H1 (cell line): ENCODE measurements around the gene DEAF1. TPM values are rescaled to one million over a fixed set of nuclear protein-coding genes. Genes with fewer than 3 reads are reported as not detected.

Experiments
- CTCF ChIA-PET: fragments of 300-600 bp; sonication (Branson Sonifier 250); formaldehyde crosslinking; loops from one replicate; lab custom pipeline; 2021; ENCODE audit not compliant: partially characterized antibody; lab: Charles Lee
- POLR2A ChIA-PET: fragments of 300-600 bp; sonication (Branson Sonifier 250); formaldehyde crosslinking; loops from one replicate; lab custom pipeline; 2021; ENCODE audit warnings: inconsistent platforms; ENCODE audit not compliant: partially characterized antibody; lab: Charles Lee
- DNase-seq, 2 experiments: peaks; one replicate each; pipeline versions ENCODE4 v3.0.0 to v3.0.0-alpha.2; 2010 to 2022; ENCODE audit warnings: low spot score in 2 of 2, low read depth in 1 of 2, mixed read lengths in 1 of 2
- FAIRE-seq: peaks from 2 replicates; lab custom pipeline; 2011; peaks lifted over from hg19 to GRCh38; lab: Jason Lieb, UNC
- H2AFZ ChIP-seq: 2 replicates; pipeline ENCODE4 v1.8.1; 2012; ENCODE audit warnings: low read length, inconsistent platforms
- H2AK5ac ChIP-seq: 2 replicates; pipeline ENCODE4 v1.6.1; 2013; ENCODE audit warnings: low read depth, low read length
- H2BK120ac ChIP-seq: replicated peaks from 2 replicates; pipeline ENCODE3; 2013; ENCODE audit warnings: low read depth, low read length, inconsistent platforms
- H2BK12ac ChIP-seq: 2 replicates; pipeline ENCODE4 v1.6.1; 2013; ENCODE audit warnings: low read depth, low read length
- H2BK15ac ChIP-seq: 2 replicates; pipeline ENCODE4 v1.6.1; 2013; ENCODE audit warnings: low read length
- H2BK20ac ChIP-seq: 2 replicates; pipeline ENCODE4 v1.6.1; 2013; ENCODE audit warnings: low read length
- H2BK5ac ChIP-seq: 2 replicates; pipeline ENCODE4 v1.6.1; 2013; ENCODE audit warnings: low read depth, low read length
- H3K14ac ChIP-seq: 2 replicates; pipeline ENCODE4 v1.6.1; 2013; ENCODE audit warnings: inconsistent platforms; ENCODE audit not compliant: insufficient read length
- H3K18ac ChIP-seq: 2 replicates; pipeline ENCODE4 v1.6.1; 2013; ENCODE audit warnings: low read length; ENCODE audit errors: extremely low read depth
- H3K23ac ChIP-seq: 2 replicates; pipeline ENCODE4 v1.6.1; 2013; ENCODE audit warnings: inconsistent platforms; ENCODE audit not compliant: insufficient read length
- H3K23me2 ChIP-seq: 2 replicates; pipeline ENCODE4 v1.6.1; 2013; ENCODE audit warnings: low read depth, low read length
- H3K27ac ChIP-seq: 2 replicates; pipeline ENCODE4 v1.6.1; 2011; ENCODE audit warnings: low read depth, low read length, inconsistent platforms
- H3K27me3 ChIP-seq, 4 experiments: replicated peaks in 1 of 4; 1 replicate in 1 of 4; 2 replicates in 3 of 4; pipeline versions ENCODE4 v1.6.1 to v1.8.1; 2011 to 2013; ENCODE audit warnings: low read length in 3 of 4, mild to moderate bottlenecking in 3 of 4, inconsistent platforms in 2 of 4, mixed read lengths in 2 of 4, moderate library complexity in 1 of 4; ENCODE audit not compliant: control insufficient read depth in 3 of 4, insufficient read depth in 3 of 4; ENCODE audit errors: extremely low read depth in 1 of 4
- H3K36me3 ChIP-seq, 4 experiments: 2 replicates each; pipeline versions ENCODE4 v1.6.1 to v1.8.1; 2011 to 2013; ENCODE audit warnings: mild to moderate bottlenecking in 4 of 4, low read length in 3 of 4, moderate library complexity in 2 of 4, control low read depth in 1 of 4, inconsistent platforms in 1 of 4; ENCODE audit not compliant: insufficient read depth in 4 of 4, control insufficient read depth in 2 of 4
- H3K4ac ChIP-seq: replicated peaks from 2 replicates; pipeline ENCODE3; 2013; ENCODE audit warnings: low read length, low read depth, mixed read lengths, inconsistent platforms; ENCODE audit not compliant: insufficient read length
- H3K4me1 ChIP-seq, 4 experiments: replicated peaks in 1 of 4; 1 replicate in 1 of 4; 2 replicates in 3 of 4; pipeline versions ENCODE4 v1.6.1 to v1.8.1; 2011 to 2013; ENCODE audit warnings: low read length in 3 of 4, inconsistent platforms in 2 of 4, mixed read lengths in 1 of 4; ENCODE audit not compliant: insufficient read depth in 4 of 4, control insufficient read depth in 3 of 4
- H3K4me2 ChIP-seq, 2 experiments: 2 replicates each; pipeline versions ENCODE4 v1.6.1 to v1.8.1; 2011 to 2013; ENCODE audit warnings: low read depth in 2 of 2, low read length in 2 of 2, control low read depth in 1 of 2, inconsistent platforms in 1 of 2, mild to moderate bottlenecking in 1 of 2; ENCODE audit not compliant: insufficient read depth in 1 of 2
- H3K4me3 ChIP-seq, 4 experiments: fragments of 200-600, 300-600 bp in 1 of 4; sonication (generic), shearing (Covaris generic), sonication (Bioruptor Twin) in 1 of 4; 2 replicates each; pipeline versions ENCODE4 v1.5.1 to v1.8.1; 2011 to 2016; ENCODE audit warnings: low read length in 4 of 4, low read depth in 3 of 4, control low read depth in 2 of 4, inconsistent platforms in 2 of 4, mild to moderate bottlenecking in 2 of 4, mixed read lengths in 1 of 4, moderate library complexity in 1 of 4; ENCODE audit not compliant: insufficient read depth in 2 of 4; ENCODE audit errors: extremely low read depth in 1 of 4
- H3K56ac ChIP-seq: replicated peaks from 2 replicates; pipeline ENCODE3; 2013; ENCODE audit warnings: low read depth, mild to moderate bottlenecking, mixed read lengths, low read length, inconsistent platforms; ENCODE audit not compliant: insufficient read length
- H3K79me1 ChIP-seq: 2 replicates; pipeline ENCODE4 v1.6.1; 2013; ENCODE audit warnings: low read depth, low read length, control low read depth
- H3K79me2 ChIP-seq, 2 experiments: 2 replicates each; pipeline versions ENCODE4 v1.6.1 to v1.8.1; 2012 to 2013; ENCODE audit warnings: low read length in 2 of 2, mild to moderate bottlenecking in 2 of 2, inconsistent platforms in 1 of 2; ENCODE audit not compliant: insufficient read depth in 2 of 2, control insufficient read depth in 1 of 2
- H3K9ac ChIP-seq, 4 experiments: replicated peaks in 1 of 4; 1 replicate in 1 of 4; 2 replicates in 3 of 4; pipeline versions ENCODE4 v1.6.1 to v1.8.1; 2011 to 2013; ENCODE audit warnings: low read depth in 3 of 4, low read length in 3 of 4, control low read depth in 2 of 4, mild to moderate bottlenecking in 2 of 4, moderate library complexity in 2 of 4, inconsistent platforms in 1 of 4; ENCODE audit errors: extremely low read depth in 1 of 4
- H3K9me3 ChIP-seq, 2 experiments: 2 replicates each; pipeline versions ENCODE4 v1.6.1 to v1.8.1; 2012 to 2013; ENCODE audit warnings: mild to moderate bottlenecking in 2 of 2, moderate library complexity in 2 of 2, control low read depth in 1 of 2, inconsistent platforms in 1 of 2, low read depth in 1 of 2, low read length in 1 of 2, mixed read lengths in 1 of 2; ENCODE audit not compliant: insufficient read depth in 2 of 2
- H4K20me1 ChIP-seq, 2 experiments: replicated peaks in 1 of 2; 2 replicates each; pipeline versions ENCODE3 to v1.8.1; 2011 to 2013; ENCODE audit warnings: inconsistent platforms in 2 of 2, low read length in 2 of 2, mild to moderate bottlenecking in 1 of 2; ENCODE audit not compliant: insufficient read depth in 2 of 2, control insufficient read depth in 1 of 2
- H4K5ac ChIP-seq: 2 replicates; pipeline ENCODE4 v1.6.1; 2013; ENCODE audit warnings: low read length, low read depth, mixed read lengths, inconsistent platforms; ENCODE audit not compliant: insufficient read length
- H4K8ac ChIP-seq: 2 replicates; pipeline ENCODE4 v1.8.0; 2013; ENCODE audit warnings: mild to moderate bottlenecking, moderate library complexity, low read length, inconsistent platforms; ENCODE audit not compliant: insufficient read depth; ENCODE audit errors: extremely low read depth
- H4K91ac ChIP-seq: replicated peaks from 2 replicates; pipeline ENCODE3; 2013; ENCODE audit warnings: low read length, mixed read lengths, inconsistent platforms; ENCODE audit not compliant: insufficient read length
- BACH1 ChIP-seq: IDR thresholded peaks from 2 replicates; pipeline ENCODE4 v1.6.1; 2012; ENCODE audit warnings: low read length, improper control_type of control experiment
- CREB1 ChIP-seq: IDR thresholded peaks from 2 replicates; pipeline ENCODE4 v1.6.1; 2012; ENCODE audit warnings: inconsistent platforms
- CTBP2 ChIP-seq: IDR thresholded peaks from 2 replicates; pipeline ENCODE4 v1.7.0; 2011; ENCODE audit warnings: borderline replicate concordance, mild to moderate bottlenecking, moderate library complexity, mixed read lengths, low read length; ENCODE audit not compliant: insufficient read depth, insufficient read length
- KDM4A ChIP-seq: IDR thresholded peaks from one replicate; pipeline ENCODE4 v1.7.1; 2012; ENCODE audit warnings: low read depth, mild to moderate bottlenecking, moderate library complexity, low read length, inconsistent platforms; ENCODE audit not compliant: severe bottlenecking
- POLR2A ChIP-seq, 2 experiments: IDR thresholded peaks; 1 replicate in 1 of 2; 2 replicates in 1 of 2; pipeline ENCODE4 v1.6.1; 2011; ENCODE audit warnings: low read depth in 2 of 2, low read length in 2 of 2, mild to moderate bottlenecking in 2 of 2; ENCODE audit errors: control extremely low read depth in 1 of 2
- RXRA ChIP-seq: IDR thresholded peaks from 2 replicates; pipeline ENCODE4 v1.6.1; 2011; ENCODE audit warnings: low read depth, mild to moderate bottlenecking, low read length, moderate library complexity; ENCODE audit not compliant: insufficient read depth
- SIN3A ChIP-seq, 2 experiments: IDR thresholded peaks in 1 of 2; conservative IDR thresholded peaks in 1 of 2; 2 replicates each; pipeline ENCODE4 v1.6.1; 2011 to 2012; ENCODE audit warnings: low read length in 2 of 2, improper control_type of control experiment in 1 of 2, low read depth in 1 of 2, mild to moderate bottlenecking in 1 of 2
- SIX5 ChIP-seq: IDR thresholded peaks from 2 replicates; pipeline ENCODE4 v1.6.1; 2011; ENCODE audit warnings: mild to moderate bottlenecking, low read depth, low read length
- SP4 ChIP-seq: IDR thresholded peaks from 2 replicates; pipeline ENCODE4 v1.6.1; 2012; ENCODE audit warnings: low read length, inconsistent platforms
- TAF1 ChIP-seq: IDR thresholded peaks from 2 replicates; pipeline ENCODE4 v1.6.1; 2011; ENCODE audit warnings: mild to moderate bottlenecking, low read depth, low read length
- TAF7 ChIP-seq: optimal IDR thresholded peaks from 2 replicates; pipeline ENCODE3; 2011; ENCODE audit warnings: low read depth, mild to moderate bottlenecking, inconsistent platforms, low read length, moderate library complexity, borderline replicate concordance
- YY1 ChIP-seq: IDR thresholded peaks from 2 replicates; pipeline ENCODE4 v1.6.1; 2011; ENCODE audit warnings: low read depth, mild to moderate bottlenecking, low read length
- ZNF274 ChIP-seq: IDR thresholded peaks from 2 replicates; pipeline ENCODE4 v1.7.0; 2012; ENCODE audit warnings: low read length, borderline replicate concordance; ENCODE audit errors: extremely low read depth
- WGBS, 2 experiments: shearing (Covaris generic) in 1 of 2; methylation state at CpG; one replicate each; pipeline versions ENCODE4 v1.1.6 to v1.1.7; 2013 to 2015; ENCODE audit warnings: low lambda C conversion rate in 2 of 2, mixed read lengths in 2 of 2, inconsistent platforms in 1 of 2, low coverage in 1 of 2, missing lambda C conversion rate in 1 of 2; ENCODE audit not compliant: insufficient replicate concordance in 2 of 2, insufficient coverage in 1 of 2, insufficient read length in 1 of 2; ENCODE audit errors: extremely low coverage in 1 of 2, missing lambda C conversion rate in 1 of 2; 5-methylcytosine and 5-hydroxymethylcytosine counted together
- polyA plus RNA-seq, 7 experiments: library from polyadenylated mRNA; depleted of rRNA in 3 of 7; stranded (reverse) in 5 of 7; unstranded in 2 of 7; fragments of >200 nt in 5 of 7; fragments of 200-250 nt in 2 of 7; gene quantifications; 1 replicate in 5 of 7; 2 replicates in 1 of 7; 4 replicates in 1 of 7; pipeline versions ENCODE4 v1.2.1 to v1.2.3, GENCODE V29; 2011 to 2013; ENCODE audit warnings: missing spikeins in 2 of 7, mixed read lengths in 2 of 7
- total RNA-seq: library from RNA; stranded (reverse); fragmentation: NEBNext Ultra II Directional; extraction: Animal tissue kit (Norgen Biotek cat#: 25700); gene quantifications from 2 replicates; pipeline ENCODE4 v1.2.1, GENCODE V29; 2021
- TF ChIP-seq, protein P1 (sequence below): IDR thresholded peaks from 2 replicates; pipeline ENCODE4 v1.6.1; 2012; ENCODE audit warnings: inconsistent platforms

The DEAF1 gene
- total and polyA plus RNA-seq, 2 of the 8 experiments (the other 6 are each of a cell fraction or from before 2014, with no cell fraction given) = 47.3 to 58.4 TPM

GRCh38 chr11:656866-657265, 38.2 kb downstream of the DEAF1 start:
- CTCF ChIA-PET = interaction anchor here (1.3 to 2.0 kb wide), 5 partner anchors 12 to 109 kb away, joined by 3 to 6 read pairs (median 4); no protein-coding TSS in a partner anchor
- POLR2A ChIA-PET = interaction anchor here (1.4 to 4.0 kb wide), 2 partner anchors 10 to 23 kb away, joined by 5 to 19 read pairs; no protein-coding TSS in a partner anchor
- no peak overlapping the region for H2BK20ac ChIP-seq
- TF ChIP-seq TAF1 (no peak), SP4 (no peak), BACH1 (no peak), SIX5 (no peak), SIN3A (conservative IDR thresholded peaks at IDR 0.05 in 1 of 2, IDR thresholded peaks at IDR 0.05 in 1 of 2; ENCODE audit: low read depth in 1 of 2, low read length in 2 of 2) (no peak), POLR2A (IDR thresholded peaks at IDR 0.05; ENCODE audit: control extremely low read depth in 1 of 2, low read depth in 2 of 2, low read length in 2 of 2) (no peak), ZNF274 (no peak), CTBP2 (no peak), KDM4A (no peak), CREB1 (no peak), YY1 (no peak), TAF7 (no peak), RXRA (no peak)
- TF ChIP-seq, protein P1, sequence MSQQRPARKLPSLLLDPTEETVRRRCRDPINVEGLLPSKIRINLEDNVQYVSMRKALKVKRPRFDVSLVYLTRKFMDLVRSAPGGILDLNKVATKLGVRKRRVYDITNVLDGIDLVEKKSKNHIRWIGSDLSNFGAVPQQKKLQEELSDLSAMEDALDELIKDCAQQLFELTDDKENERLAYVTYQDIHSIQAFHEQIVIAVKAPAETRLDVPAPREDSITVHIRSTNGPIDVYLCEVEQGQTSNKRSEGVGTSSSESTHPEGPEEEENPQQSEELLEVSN = no peak

More at GRCh38 chr11:656866-657265, 38.2 kb downstream of the DEAF1 start:
- Histone ChIP-seq H3K4me3 (no peak overlapping the region), H3K18ac (no peak overlapping the region), H3K27ac (no peak overlapping the region), H3K4me1 (no peaks in the 10 kb centered on the region), H4K5ac (no peak overlapping the region), H3K14ac (no peak overlapping the region), H2BK5ac (no peak overlapping the region), H3K4me2 (no peak overlapping the region), H3K9me3 (no peaks in the 10 kb centered on the region), H3K79me2 (no peaks in the 10 kb centered on the region), H3K23ac (no peak overlapping the region), H2AFZ (no peak overlapping the region), H4K20me1 (no peaks in the 10 kb centered on the region), H3K56ac (no peak overlapping the region), H3K23me2 (no peaks in the 10 kb centered on the region), H2BK15ac (no peak overlapping the region), H2AK5ac (no peak overlapping the region), H3K27me3 (no peaks in the 10 kb centered on the region), H3K4ac (no peak overlapping the region), H2BK120ac (no peak overlapping the region), H2BK12ac (no peak overlapping the region), H4K8ac (no peak overlapping the region), H3K36me3 (peaks cover 0 to 16% (median 5%) of the 10 kb centered on the region in 4 experiments; a peak in 7 of 8 replicates), H4K91ac (no peak overlapping the region), H3K9ac (no peak overlapping the region), H3K79me1 (no peaks in the 10 kb centered on the region)
- 95% methylated on average over 7 of the region's 7 CpGs; no CpG with 5 or more reads in 1 of the 2 experiments for WGBS, 2 experiments
- DNase-seq = no peak
- no peak for FAIRE-seq
